ENCODE data around the gene NBAS. TPM values are rescaled to one million over a fixed set of nuclear protein-coding genes. Genes with fewer than 3 reads are reported as not detected.
A peak's percentile ranks its signal among the peaks of the same experiment; 100 is the strongest.

NBAS gene
- total and polyA plus RNA-seq, 9 of the 15 experiments (the other 6 are each of a cell fraction or from before 2014, with no cell fraction given), result 15.3 to 94.4 (median 69.9) TPM

DNA sequence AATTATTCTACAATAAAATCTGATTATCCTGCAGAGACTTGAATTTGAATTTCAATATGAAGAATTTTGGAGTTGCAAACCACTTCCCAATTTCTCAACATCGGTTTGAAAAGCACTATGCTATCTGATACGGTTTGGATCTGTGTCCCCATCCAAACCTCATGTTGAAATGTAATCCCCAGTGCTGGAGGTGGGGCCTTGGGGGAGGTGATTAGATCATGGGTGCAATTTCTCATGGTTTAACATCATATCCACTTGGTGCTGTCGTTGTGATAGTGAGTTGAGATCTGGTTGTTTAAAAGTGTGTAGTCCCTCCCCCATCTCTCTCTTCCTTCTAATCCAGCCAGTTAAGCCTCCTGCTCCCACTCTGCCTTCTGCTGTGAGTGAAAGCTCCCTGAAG is 205.7 kb downstream of the NBAS start:
- no peaks in the 10 kb centered on the region for H3K9me1 ChIP-seq (ENCODE audit: control insufficient read depth, insufficient read depth, low read length)
- no peaks in the 10 kb centered on the region for H3K9me3 ChIP-seq (replicated peaks; ENCODE audit: control insufficient read depth, insufficient read depth, low read depth, low read length)
- 54% methylated on average over 3 of the region's 3 CpGs for WGBS (ENCODE audit: insufficient coverage, low coverage, missing lambda C conversion rate)
- H2AFZ ChIP-seq (ENCODE audit: low read depth, low read length), result no peak overlapping the region
- intact Hi-C loops (cut with micrococcal nuclease), result no loop called here
- H3K27me3 ChIP-seq (ENCODE audit: control insufficient read depth in 2 of 2, insufficient read depth in 2 of 2, low read length in 2 of 2), result no peaks in the 10 kb centered on the region
- H3K79me2 ChIP-seq (ENCODE audit: control insufficient read depth, insufficient read depth, low read length), result no peaks in the 10 kb centered on the region
- H3K4me2 ChIP-seq (ENCODE audit: insufficient read depth, low read length), result no peak overlapping the region
- ATAC-seq, result no peak
- in situ Hi-C loops (cut with MboI), result no loop called here
- H3K9ac ChIP-seq (ENCODE audit: insufficient read depth in 1 of 2, low read depth in 2 of 2, low read length in 2 of 2), result no peak overlapping the region
- POLR2A ChIA-PET, result interaction anchor here (0.6 kb wide), 1 partner anchor 60 kb away, joined by 4 read pairs; no protein-coding TSS in a partner anchor
- CTCF ChIA-PET (ENCODE audit: low intra/inter-chr PET ratio), result no interaction called here
- no TSS peak for BruUV-seq (replicated peaks)
- peaks cover 76% of the 10 kb centered on the region for H3K36me3 ChIP-seq (ENCODE audit: control insufficient read depth, insufficient read depth, low read length)
- TF ChIP-seq MCM5 (IDR thresholded peaks at IDR 0.05; ENCODE audit: low read depth), result no peak
- no peak for DNase-seq (ENCODE audit: extremely low read depth in 1 of 4, low spot score in 3 of 4)
- no peaks in the 10 kb centered on the region; a peak in 1 of 5 replicates for H3K4me1 ChIP-seq (replicated peaks in 1 of 2; ENCODE audit: control insufficient read depth in 2 of 2, insufficient read depth in 2 of 2, low read length in 2 of 2)
- H3K27ac ChIP-seq (ENCODE audit: extremely low read depth, low read depth, low read length), result no peak overlapping the region
- H3K4me3 ChIP-seq, result no peak overlapping the region
- H4K20me1 ChIP-seq (replicated peaks; ENCODE audit: control insufficient read depth, insufficient read depth, low read length), result no peaks in the 10 kb centered on the region
- no peak for FAIRE-seq

DNA sequence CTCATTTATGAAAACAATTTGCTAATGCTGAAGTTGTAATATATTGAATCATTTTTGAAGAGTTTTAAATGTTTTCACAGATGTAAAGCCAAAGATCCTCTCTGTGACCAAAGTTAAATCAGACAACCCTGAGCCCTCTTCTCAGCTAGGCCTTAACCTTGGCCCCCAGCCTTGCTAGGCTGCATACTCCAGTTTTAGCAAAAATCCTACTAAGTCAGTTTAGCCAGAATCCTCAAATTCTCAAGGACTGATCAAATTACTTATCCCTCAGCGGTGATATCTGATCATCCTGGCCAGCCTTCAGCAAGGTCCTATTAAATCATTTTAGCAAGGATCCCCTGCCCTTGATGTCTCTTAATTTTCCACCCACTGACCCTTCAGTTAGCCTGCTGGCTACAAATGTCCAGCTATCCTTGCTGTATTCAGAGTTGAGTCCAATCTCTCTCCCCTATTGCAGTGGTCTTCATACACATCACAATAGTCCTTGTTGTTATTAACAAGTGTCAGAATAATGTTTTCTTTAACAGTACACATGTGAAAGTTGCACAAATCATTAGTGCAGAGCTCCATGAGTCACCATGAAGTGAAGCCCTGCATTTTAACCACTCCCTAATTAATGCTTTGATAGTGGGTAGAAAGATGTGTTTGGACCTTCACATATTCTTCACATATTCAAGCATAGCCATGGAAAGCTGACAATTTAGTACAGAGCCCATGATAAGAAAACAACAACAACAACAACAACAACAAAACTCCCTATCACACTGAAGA is 206.4 kb downstream of the NBAS start:
- ATAC-seq (no peak), FAIRE-seq (no peak), DNase-seq (ENCODE audit: extremely low read depth in 1 of 4, low spot score in 3 of 4) (no peak)
- Histone ChIP-seq H3K36me3 (ENCODE audit: control insufficient read depth, insufficient read depth, low read length) (peaks cover 78% of the 10 kb centered on the region), H3K9me3 (replicated peaks; ENCODE audit: control insufficient read depth, insufficient read depth, low read depth, low read length) (no peaks in the 10 kb centered on the region), H2AFZ (ENCODE audit: low read depth, low read length) (no peak overlapping the region), H4K20me1 (replicated peaks; ENCODE audit: control insufficient read depth, insufficient read depth, low read length) (no peaks in the 10 kb centered on the region), H3K4me3 (no peak overlapping the region), H3K27me3 (ENCODE audit: control insufficient read depth in 2 of 2, insufficient read depth in 2 of 2, low read length in 2 of 2) (no peaks in the 10 kb centered on the region), H3K9me1 (ENCODE audit: control insufficient read depth, insufficient read depth, low read length) (no peaks in the 10 kb centered on the region), H3K79me2 (ENCODE audit: control insufficient read depth, insufficient read depth, low read length) (no peaks in the 10 kb centered on the region), H3K4me1 (replicated peaks in 1 of 2; ENCODE audit: control insufficient read depth in 2 of 2, insufficient read depth in 2 of 2, low read length in 2 of 2) (no peaks in the 10 kb centered on the region; a peak in 1 of 5 replicates), H3K27ac (ENCODE audit: extremely low read depth, low read depth, low read length) (no peak overlapping the region), H3K4me2 (ENCODE audit: insufficient read depth, low read length) (no peak overlapping the region), H3K9ac (ENCODE audit: insufficient read depth in 1 of 2, low read depth in 2 of 2, low read length in 2 of 2) (no peak overlapping the region)
- intact Hi-C loops (cut with micrococcal nuclease), result no loop called here
- WGBS (ENCODE audit: insufficient coverage, low coverage, missing lambda C conversion rate), result 50% methylated on average over 1 of the region's 1 CpG
- no TSS peak for BruUV-seq (replicated peaks)
- POLR2A ChIA-PET, result interaction anchor here (0.6 kb wide), 1 partner anchor 61 kb away, joined by 4 read pairs; no protein-coding TSS in a partner anchor
- CTCF ChIA-PET (ENCODE audit: low intra/inter-chr PET ratio), result no interaction called here
- TF ChIP-seq SUPT5H (IDR thresholded peaks at IDR 0.05), result no peak
- no peak for TF ChIP-seq SRF (CRISPR knock-in tag; IDR thresholded peaks at IDR 0.05)
- TF ChIP-seq MAFK (IDR thresholded peaks at IDR 0.05; ENCODE audit: low read length), result no peak
- TF ChIP-seq LCOR (CRISPR knock-in tag; IDR thresholded peaks at IDR 0.05), result 0 out of 2 replicates have a peak, but pooled peaks have one; percentile 32
- TF ChIP-seq ZNF282 (CRISPR knock-in tag; IDR thresholded peaks at IDR 0.05), result no peak
- TF ChIP-seq ZNF408 (CRISPR knock-in tag; IDR thresholded peaks at IDR 0.05; ENCODE audit: low read depth), result no peak
- TF ChIP-seq PCBP2 (IDR thresholded peaks at IDR 0.05; ENCODE audit: low read depth, low read length, poor library complexity, severe bottlenecking), result no peak
- no peak for TF ChIP-seq TOE1 (IDR thresholded peaks at IDR 0.05; ENCODE audit: borderline replicate concordance)
- no peak for TF ChIP-seq TOE1 (CRISPR knock-in tag; IDR thresholded peaks at IDR 0.05; ENCODE audit: borderline replicate concordance, low read depth)
- in situ Hi-C loops (cut with MboI), result no loop called here

Measured in K562 (cell line).